HepG2 (cell line): ENCODE data around the gene CFAP61.

Source experiments
- MED8 ChIP-seq: sonication (generic); formaldehyde crosslinking; IDR thresholded peaks from 2 replicates; pipeline ENCODE4 v1.8.1; 2023; ENCODE audit warnings: mild to moderate bottlenecking, missing genetic modification reagents; ENCODE audit not compliant: insufficient replicate concordance
- TF ChIP-seq, protein P1 (sequence below): IDR thresholded peaks from 2 replicates; pipeline ENCODE4 v1.6.1; 2012; ENCODE audit warnings: low read depth, low read length, improper control_type of control experiment
- TF ChIP-seq, protein P2 (sequence below): IDR thresholded peaks from 2 replicates; pipeline ENCODE4 v1.6.1; 2016

DNA sequence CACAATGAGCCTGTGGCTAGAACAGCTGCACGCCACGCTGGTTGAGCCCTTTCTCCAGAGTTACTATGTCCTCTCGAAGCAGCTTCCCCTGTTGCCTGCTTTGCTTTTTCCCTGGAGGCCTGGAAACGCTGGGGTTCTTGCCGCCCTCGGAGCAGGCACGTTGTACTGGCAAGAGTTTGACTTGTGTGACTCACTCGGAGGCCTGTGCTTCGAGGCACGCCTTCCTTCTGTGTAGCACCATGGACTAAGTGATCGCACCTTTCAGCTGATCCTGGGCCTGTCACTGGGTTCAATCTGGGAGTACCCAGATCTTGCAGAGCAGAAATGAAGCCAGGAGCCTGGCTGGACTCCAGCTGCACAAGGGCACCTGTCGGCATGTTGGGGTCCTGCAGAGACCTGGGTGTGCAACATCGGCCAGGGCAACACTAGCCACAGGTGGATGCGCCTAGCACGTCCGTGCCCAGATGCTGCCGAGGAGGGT lies 320.8 kb downstream of the CFAP61 start:
- no peak for TF ChIP-seq MED8 (CRISPR knock-in tag)
- TF ChIP-seq, protein P1, sequence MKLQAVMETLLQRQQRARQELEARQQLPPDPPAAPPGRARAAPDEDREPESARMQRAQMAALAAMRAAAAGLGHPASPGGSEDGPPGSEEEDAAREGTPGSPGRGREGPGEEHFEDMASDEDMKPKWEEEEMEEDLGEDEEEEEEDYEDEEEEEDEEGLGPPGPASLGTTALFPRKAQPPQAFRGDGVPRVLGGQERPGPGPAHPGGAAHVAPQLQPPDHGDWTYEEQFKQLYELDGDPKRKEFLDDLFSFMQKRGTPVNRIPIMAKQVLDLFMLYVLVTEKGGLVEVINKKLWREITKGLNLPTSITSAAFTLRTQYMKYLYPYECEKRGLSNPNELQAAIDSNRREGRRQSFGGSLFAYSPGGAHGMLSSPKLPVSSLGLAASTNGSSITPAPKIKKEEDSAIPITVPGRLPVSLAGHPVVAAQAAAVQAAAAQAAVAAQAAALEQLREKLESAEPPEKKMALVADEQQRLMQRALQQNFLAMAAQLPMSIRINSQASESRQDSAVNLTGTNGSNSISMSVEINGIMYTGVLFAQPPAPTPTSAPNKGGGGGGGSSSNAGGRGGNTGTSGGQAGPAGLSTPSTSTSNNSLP: no peak
- TF ChIP-seq, protein P2, sequence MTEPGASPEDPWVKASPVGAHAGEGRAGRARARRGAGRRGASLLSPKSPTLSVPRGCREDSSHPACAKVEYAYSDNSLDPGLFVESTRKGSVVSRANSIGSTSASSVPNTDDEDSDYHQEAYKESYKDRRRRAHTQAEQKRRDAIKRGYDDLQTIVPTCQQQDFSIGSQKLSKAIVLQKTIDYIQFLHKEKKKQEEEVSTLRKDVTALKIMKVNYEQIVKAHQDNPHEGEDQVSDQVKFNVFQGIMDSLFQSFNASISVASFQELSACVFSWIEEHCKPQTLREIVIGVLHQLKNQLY (CRISPR knock-in tag): no peak
